GM19035 (cell line): ENCODE measurements around the gene TBC1D30.

Experiments
- ATAC-seq: cut with Tn5 transposase; IDR thresholded peaks from one replicate; pipeline ENCODE4 v1.9.1; 2021; ENCODE audit not compliant: unreplicated experiment

The TBC1D30 gene

DNA sequence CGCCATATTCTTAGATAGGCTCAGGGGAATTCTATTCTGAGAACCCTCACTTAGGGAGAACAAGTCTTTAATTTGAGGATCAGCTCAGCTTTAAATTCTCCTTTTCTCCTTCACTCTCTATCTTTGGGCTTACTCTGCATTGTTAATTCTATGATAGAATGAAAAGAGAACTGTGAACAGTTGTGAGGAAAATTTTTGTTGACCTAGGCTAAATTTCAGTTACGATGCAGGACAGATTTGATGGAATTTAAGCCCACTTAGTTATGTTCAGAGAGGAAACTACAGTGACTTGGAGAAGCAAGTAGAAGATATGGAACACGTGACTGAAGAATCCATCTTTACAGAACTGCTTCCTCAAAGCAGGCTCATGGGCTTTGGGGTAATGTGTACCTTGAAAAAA, 82.7 kb downstream of the TBC1D30 start:
- ATAC-seq = no peak

DNA sequence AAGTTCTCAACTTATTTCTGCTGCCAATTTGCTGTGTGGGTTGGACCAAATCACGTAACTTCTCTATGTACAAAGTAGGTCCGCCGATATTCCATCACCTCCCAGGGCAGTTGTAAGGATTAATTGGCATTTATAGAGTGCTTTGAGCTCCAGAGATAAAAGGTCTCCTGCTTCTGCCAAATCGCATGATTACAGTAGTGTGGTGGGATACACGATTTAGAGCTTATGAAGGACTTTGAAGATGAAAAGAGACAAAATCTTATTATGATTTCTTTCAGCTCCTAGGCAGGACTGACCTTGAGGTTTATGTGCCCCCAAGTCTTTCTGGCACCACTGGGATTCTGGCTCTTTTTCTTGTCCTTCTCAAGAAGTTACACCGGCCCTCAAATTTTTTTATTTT, 84.7 kb downstream of the TBC1D30 start:
- no peak for ATAC-seq

DNA sequence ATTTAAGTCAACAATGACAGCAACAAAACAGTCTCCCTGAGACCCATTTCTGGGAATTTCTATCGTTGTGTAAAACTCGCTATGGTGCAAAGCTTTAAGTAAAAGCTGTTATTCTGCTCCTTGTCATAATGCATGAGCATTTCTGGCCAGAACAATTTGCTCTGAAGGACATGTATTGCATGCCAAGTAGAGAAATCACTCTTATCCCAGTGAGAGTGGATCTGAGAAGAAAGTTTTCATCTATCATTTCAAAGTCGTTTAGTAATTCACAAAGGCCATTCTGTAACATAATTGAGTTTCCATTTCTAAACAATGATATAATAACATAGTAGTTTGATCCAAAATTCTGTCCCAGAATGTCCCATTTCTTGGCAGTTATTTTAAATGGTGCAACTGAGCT, 86.6 kb downstream of the TBC1D30 start:
- no peak for ATAC-seq

DNA sequence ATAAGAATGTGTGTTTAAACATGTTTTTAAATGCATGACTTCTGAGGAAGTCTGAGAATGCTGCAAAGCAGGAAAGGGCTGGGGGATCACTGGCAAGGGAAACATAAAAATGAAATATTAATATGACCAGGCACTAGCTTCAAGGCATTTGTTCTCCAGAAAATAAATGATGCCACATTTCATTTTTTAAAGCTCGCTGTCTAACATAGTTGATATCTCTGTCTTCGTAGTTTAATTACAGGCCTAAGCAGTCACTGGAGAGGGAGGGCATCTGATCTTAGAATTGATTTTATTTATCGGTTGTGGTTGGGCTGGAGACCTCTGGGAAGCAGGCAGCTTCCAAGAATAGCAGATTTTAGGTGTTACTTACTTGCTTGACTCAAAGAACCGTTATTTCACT, 87.5 kb downstream of the TBC1D30 start:
- ATAC-seq = no peak

DNA sequence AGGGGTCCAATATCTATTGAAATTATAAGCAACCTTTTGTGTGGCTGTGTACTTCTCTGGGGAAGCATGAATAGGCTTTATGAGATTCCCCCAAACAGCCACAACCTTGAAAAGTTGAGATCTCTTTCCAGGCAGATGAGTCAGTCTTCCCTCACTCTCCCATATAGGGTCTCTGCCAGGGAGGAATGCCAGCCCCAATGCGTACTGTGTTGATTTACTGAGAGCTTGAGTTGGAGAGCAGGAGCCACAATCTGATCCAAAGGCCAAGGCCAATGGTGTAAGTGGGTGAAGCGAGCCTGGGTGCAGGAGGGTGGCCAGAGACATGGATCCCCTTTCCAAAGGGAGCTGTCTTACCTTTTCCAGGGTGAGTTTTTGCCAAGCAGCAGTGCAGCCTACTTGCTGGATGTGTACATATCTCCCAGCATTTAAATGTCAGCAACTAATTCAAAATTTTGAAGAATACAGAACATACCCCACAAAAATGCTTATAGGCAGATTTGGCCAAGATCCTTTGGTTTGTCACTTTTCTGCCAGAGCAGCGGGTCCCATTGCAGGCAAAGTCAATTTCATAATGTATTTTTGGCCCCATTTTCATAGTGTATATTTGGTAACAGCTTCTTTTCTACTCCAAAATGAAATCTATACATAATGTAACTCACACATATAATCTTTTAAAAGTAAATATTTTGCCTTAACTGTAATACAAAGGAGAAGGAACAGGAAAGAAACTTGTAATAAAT, 88.2 kb downstream of the TBC1D30 start:
- no peak for ATAC-seq

DNA sequence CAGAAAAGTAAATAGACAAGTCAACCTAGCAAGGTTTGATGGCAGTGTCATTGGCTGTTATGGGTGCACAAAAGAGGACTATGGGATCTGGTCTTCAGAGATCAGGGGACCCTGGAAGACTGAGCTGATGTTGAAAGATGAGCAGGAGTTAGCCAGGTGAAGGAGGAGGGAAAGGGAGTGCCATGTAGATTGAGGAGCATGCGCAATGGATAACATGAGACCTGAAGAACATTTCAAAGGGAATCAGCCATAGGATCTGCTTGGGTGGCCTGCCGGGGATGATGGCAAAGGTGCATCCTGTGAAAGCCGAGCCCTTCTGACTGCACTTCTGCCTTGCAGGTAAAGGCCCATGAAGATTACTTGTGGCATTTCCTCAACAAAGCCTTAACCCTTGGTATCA, 90.8 kb downstream of the TBC1D30 start:
- ATAC-seq = no peak

DNA sequence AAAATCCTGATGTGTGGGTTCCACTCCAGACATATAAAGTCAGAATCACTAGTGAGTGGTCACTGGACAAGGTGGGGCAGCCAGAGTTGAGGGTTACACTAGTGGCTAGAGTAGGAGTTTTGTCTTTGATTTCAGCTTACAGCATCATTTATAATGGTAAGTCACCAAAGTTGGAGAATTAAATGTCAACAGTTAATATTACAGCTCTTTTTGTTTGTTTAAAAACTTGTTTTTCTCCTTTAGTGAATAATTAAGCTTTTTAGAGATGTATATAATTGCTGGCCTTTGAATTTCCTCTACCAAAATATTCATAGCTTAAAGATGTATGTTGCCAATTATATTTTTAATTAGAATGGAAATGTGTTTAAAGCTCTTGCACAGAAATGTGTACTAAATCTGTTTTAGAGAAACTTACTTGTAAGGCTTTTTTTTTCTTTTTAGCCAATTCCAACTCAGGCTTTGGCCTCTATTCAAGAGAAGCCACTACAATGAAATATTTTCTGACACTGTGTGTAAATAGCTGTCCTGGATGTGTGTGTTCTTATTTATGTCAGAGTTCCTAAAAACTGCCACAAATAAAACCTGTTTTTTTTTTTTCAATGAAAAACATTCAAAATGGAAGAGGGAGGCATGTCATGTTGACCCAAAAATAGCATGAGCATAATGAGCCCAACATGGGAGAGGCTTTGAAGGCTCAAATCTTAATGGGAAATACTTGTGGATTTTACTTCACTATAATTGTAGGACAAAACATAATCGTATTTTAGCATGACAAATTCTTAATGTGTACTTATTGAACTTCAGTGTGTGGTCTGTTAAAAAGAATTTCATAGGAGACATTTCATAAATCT, 92.2 kb downstream of the TBC1D30 start:
- ATAC-seq = no peak

DNA sequence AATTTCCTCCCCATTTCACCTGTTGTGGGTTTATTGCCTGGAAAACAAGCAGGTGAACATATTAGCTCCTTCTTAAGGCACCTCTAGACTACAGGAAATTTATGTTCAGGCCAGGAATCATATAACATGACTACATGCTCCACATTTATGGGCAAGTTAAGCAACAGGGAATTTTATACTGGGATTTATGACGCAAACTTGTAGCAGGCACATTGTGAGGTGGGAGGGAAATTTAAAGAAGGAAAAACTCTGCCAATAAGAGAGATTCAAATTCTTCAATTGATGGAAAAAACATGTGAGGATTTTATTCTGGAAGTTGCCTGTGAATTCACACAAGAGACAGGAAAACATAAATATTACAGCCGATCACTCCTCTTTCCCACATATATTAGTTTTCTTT, 93.9 kb downstream of the TBC1D30 start:
- no peak for ATAC-seq

DNA sequence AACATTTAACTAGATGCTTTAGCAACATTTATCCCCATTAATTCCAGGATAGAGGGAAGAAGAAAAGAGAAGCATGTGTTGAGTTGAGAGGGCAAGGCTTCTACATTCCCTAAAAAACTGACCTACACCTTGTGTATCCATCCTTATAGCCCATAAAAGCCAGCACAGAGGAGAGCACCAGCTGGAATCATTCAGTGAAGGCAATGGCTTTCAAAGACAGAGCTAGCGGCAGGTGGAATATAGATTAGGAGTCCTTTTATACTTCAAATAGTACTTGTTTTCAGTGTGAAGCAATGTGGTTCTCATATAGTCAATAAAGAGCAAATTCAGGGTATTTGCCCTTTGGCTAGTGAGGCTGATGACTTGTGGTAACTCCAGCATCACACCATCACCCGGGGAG, 94.4 kb downstream of the TBC1D30 start:
- no peak for ATAC-seq

DNA sequence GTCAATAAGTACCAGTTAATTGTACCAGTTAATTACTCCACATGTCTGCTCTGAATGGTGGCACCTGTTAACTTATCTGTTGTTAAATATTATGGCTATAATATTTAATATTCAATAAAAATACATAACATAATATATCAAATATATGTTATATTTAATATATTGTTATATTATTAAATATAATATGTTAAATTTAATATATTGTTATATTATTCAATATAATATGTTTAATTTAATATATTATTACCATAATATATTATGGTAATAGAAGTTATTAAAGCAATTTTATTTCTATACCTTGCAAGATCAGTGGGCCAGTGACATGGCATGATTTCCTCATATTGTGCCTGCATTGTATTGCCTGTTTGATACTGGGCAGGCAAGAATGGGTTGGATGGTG, 98.4 kb downstream of the TBC1D30 start:
- no peak for ATAC-seq

DNA sequence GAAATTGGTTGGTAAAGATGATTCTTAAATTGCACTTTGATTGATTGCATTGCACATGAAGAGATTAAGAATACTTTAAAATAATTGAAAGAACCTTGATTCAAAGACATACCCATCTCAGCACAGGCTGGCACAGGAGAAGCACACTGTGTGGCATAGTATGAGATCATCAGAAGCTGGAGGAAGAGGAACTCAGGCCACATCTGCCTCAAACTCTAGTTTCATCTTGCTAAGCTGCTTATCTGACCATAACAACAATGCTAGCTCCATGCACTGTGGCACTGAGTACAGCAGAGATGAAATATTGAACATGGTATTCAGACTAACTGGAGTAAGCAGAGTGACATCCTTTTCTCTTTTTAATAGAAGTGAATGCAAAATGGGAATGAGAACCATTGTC, 99.1 kb downstream of the TBC1D30 start:
- ATAC-seq = no peak
